ENCODE data around the gene LST1. TPM values are rescaled to one million over a fixed set of nuclear protein-coding genes. Genes with fewer than 3 reads are reported as not detected.

The LST1 gene
- total RNA-seq, 1 donor from 2014 or later, result not detected

- Mint-ChIP-seq H3K27ac (peak overlapping the region; percentile 100), H3K4me3 (peak overlapping the region; percentile 100), H3K9me3 (no peaks in the 10 kb centered on the region), H3K4me1 (peaks cover 49% of the 10 kb centered on the region), H3K36me3 (peaks cover 39% of the 10 kb centered on the region), H3K27me3 (ENCODE audit: insufficient read depth, low read depth) (peaks cover 6% of the 10 kb centered on the region)
- H3K4me1 ChIP-seq, result peaks cover 21% of the 10 kb centered on the region
- peak overlapping the region; percentile 89 for H3K4me2 ChIP-seq
- H3K4me3 ChIP-seq, result peak overlapping the region; percentile 96
- H4K20me1 ChIP-seq (ENCODE audit: low read depth), result peaks cover 52% of the 10 kb centered on the region
- H3K9me3 ChIP-seq (ENCODE audit: low read depth), result no peaks in the 10 kb centered on the region
- H3F3A ChIP-seq (ENCODE audit: low read depth), result peaks cover 56% of the 10 kb centered on the region
- peak overlapping the region; percentile 30 for H2AFZ ChIP-seq (replicated peaks)
- H3K9ac ChIP-seq, result peak overlapping the region; percentile 99
- H3K36me3 ChIP-seq, result peaks cover 28% of the 10 kb centered on the region
- H3K27me3 ChIP-seq, result no peaks in the 10 kb centered on the region
- peak; percentile 53 for DNase-seq (ENCODE audit: low spot score)
- peaks cover 73% of the 10 kb centered on the region for H3K79me2 ChIP-seq (ENCODE audit: low read depth)
- TF ChIP-seq CTCF (IDR thresholded peaks at IDR 0.05) (no peak), EZH2phosphoT487 (IDR thresholded peaks at IDR 0.05) (no peak), EZH2 (IDR thresholded peaks at IDR 0.05) (no peak)
- H3K27ac ChIP-seq, result peak overlapping the region; percentile 100
These were observed 44.9 kb upstream of the LST1 start for GRCh38 chr6:31541059-31541657.

DNA sequence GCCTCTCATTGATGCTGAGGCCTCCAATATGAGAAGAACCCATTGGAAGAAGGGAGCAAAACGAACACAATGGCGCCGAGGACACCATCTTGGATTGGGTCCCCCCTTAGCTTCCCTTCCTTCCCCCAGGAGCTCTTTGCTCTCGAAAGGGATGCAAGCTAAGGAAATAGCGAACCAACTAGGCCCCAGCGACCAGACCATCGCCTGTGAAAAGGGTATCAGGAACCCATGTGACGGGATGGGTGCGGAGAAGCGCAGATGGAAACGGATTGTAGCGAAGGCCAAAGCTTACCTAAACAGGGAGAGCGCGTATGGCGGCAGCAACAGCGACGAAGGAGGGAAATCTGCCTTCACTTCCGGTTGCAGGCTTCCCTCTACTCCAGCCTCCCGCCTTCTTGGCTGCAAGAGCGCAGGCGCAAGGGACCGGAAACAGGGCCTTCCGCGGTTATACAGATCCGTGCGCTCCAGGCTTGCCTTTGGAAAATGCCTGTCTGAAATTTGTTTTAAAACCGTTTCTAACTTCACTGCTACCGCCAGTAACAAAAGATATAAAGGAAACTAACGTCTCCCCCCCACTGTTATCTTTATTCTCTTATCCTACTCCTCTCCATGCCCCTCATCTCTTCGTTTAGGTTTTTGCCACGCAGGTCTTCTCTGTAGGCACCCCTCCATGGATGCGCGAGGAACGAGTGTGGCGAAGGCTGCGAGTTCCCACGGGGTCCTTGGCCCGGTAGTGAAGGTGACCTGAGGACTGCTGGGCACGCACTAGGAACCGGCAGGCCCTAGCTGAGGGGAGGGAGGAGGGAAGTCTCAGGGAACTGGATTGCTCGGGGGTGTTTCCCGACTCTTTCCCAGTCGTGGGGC is 44.2 kb upstream of the LST1 start, which contains the start of gene DDX39B:
Gene DDX39B, minus strand, starts transcription at position 346 of the 864 bp plus-strand sequence. CDS start 1,471 bp downstream, outside the sequence.
- peaks cover 66% of the 10 kb centered on the region for H3K79me2 ChIP-seq (ENCODE audit: low read depth)
- no peaks in the 10 kb centered on the region for H3K9me3 ChIP-seq (ENCODE audit: low read depth)
- peak within 1 kb of the TSS; percentile 99 for H3K9ac ChIP-seq
- H3K27me3 Mint-ChIP-seq (ENCODE audit: insufficient read depth, low read depth), result peaks cover 6% of the 10 kb centered on the region
- peaks cover 55% of the 10 kb centered on the region for H3K4me1 Mint-ChIP-seq
- no peak for TF ChIP-seq EZH2 (IDR thresholded peaks at IDR 0.05)
- no peak for TF ChIP-seq CTCF (IDR thresholded peaks at IDR 0.05)
- TF ChIP-seq EZH2phosphoT487 (IDR thresholded peaks at IDR 0.05), result no peak
- H3K4me3 ChIP-seq, result peak within 1 kb of the TSS; percentile 96
- peaks cover 57% of the 10 kb centered on the region for H3F3A ChIP-seq (ENCODE audit: low read depth)
- peak within 1 kb of the TSS; percentile 100 for H3K4me3 Mint-ChIP-seq
- H4K20me1 ChIP-seq (ENCODE audit: low read depth), result peaks cover 45% of the 10 kb centered on the region
- H3K36me3 Mint-ChIP-seq, result peaks cover 33% of the 10 kb centered on the region
- peak within 1 kb of the TSS; percentile 100 for H3K27ac ChIP-seq
- peaks cover 22% of the 10 kb centered on the region for H3K36me3 ChIP-seq
- peak; percentile 98 for DNase-seq (ENCODE audit: low spot score)
- H3K27ac Mint-ChIP-seq, result peak within 1 kb of the TSS; percentile 100
- H3K27me3 ChIP-seq, result no peaks in the 10 kb centered on the region
- H3K4me2 ChIP-seq, result peak within 1 kb of the TSS; percentile 89
- H3K9me3 Mint-ChIP-seq, result no peaks in the 10 kb centered on the region
- H2AFZ ChIP-seq (replicated peaks), result peak within 1 kb of the TSS; percentile 89
- H3K4me1 ChIP-seq, result peaks cover 22% of the 10 kb centered on the region

DNA sequence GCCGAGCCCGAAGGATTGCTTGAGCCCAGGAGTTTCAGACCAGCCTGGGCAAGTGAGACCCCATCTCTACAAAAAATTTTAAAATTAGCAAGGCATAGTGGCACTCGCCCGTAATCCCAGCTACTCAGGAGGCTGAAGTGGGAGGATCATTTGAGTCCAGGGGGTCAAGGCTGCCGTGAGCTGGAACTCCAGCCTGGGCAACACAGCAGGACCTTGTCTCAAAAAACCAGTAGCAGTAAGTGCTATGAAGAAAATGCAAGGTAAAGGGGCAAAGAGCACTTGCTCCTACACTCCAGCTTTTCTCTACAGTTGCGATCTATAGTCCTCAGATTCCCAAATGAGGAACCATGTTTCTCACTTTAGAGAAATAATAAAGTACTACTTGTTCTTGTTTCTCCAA is 42.4 kb upstream of the LST1 start:
- H3K4me3 Mint-ChIP-seq, result peak overlapping the region; percentile 100
- Histone ChIP-seq H3K4me2 (no peak overlapping the region), H2AFZ (replicated peaks) (no peak overlapping the region), H3K9ac (no peak overlapping the region), H3K36me3 (peaks cover 14% of the 10 kb centered on the region), H3K27me3 (no peaks in the 10 kb centered on the region), H3K4me3 (no peak overlapping the region), H3K9me3 (ENCODE audit: low read depth) (no peaks in the 10 kb centered on the region), H4K20me1 (ENCODE audit: low read depth) (peaks cover 28% of the 10 kb centered on the region), H3F3A (ENCODE audit: low read depth) (peaks cover 61% of the 10 kb centered on the region), H3K79me2 (ENCODE audit: low read depth) (peaks cover 61% of the 10 kb centered on the region), H3K4me1 (peaks cover 32% of the 10 kb centered on the region), H3K27ac (no peak overlapping the region)
- TF ChIP-seq CTCF (IDR thresholded peaks at IDR 0.05) (no peak), EZH2phosphoT487 (IDR thresholded peaks at IDR 0.05) (no peak), EZH2 (IDR thresholded peaks at IDR 0.05) (no peak)
- no peak for DNase-seq (ENCODE audit: low spot score)
- H3K36me3 Mint-ChIP-seq, result peaks cover 24% of the 10 kb centered on the region
- peaks cover 58% of the 10 kb centered on the region for H3K4me1 Mint-ChIP-seq
- H3K9me3 Mint-ChIP-seq, result no peaks in the 10 kb centered on the region
- H3K27me3 Mint-ChIP-seq (ENCODE audit: insufficient read depth, low read depth), result peaks cover 6% of the 10 kb centered on the region
- no peak overlapping the region for H3K27ac Mint-ChIP-seq
